AG04449 (cell line): Measurements from ENCODE around the gene RHEB.

Source experiments
- CTCF ChIA-PET: fragments of 350-600 bp; formaldehyde crosslinking; extraction: SDS; loops from one replicate; lab custom pipeline; 2021; ENCODE audit warnings: antibody characterized with exemption; lab: Yijun Ruan, JAX
- POLR2A ChIA-PET: fragments of 400-600, 350-600 bp; formaldehyde crosslinking; extraction: SDS; loops from one replicate; lab custom pipeline; 2020; ENCODE audit warnings: antibody characterized with exemption, inconsistent platforms; lab: Yijun Ruan, JAX
- DNase-seq: peaks from one replicate; pipeline ENCODE4 v3.0.0-alpha.2; 2010; ENCODE audit warnings: low read depth, low spot score
- H3K4me3 ChIP-seq: 2 replicates; pipeline ENCODE4 v1.5.1; 2011; ENCODE audit warnings: low read depth, mild to moderate bottlenecking, control low read depth, low read length
- CTCF ChIP-seq: IDR thresholded peaks from one replicate; pipeline ENCODE4 v1.5.1; 2011; ENCODE audit warnings: mild to moderate bottlenecking, moderate library complexity, low read length, control low read depth, inconsistent platforms; ENCODE audit not compliant: insufficient read depth; ENCODE audit errors: missing control alignments

RHEB gene

GRCh38 chr7:151549083-151549482 is 29.4 kb upstream of the RHEB start:
- no peak for DNase-seq
- no peak overlapping the region for H3K4me3 ChIP-seq
- ChIA-PET POLR2A (no interaction called here), CTCF (no interaction called here)
- no peak for TF ChIP-seq CTCF

- ChIA-PET POLR2A (no interaction called here), CTCF (interaction anchor here (1.9 kb wide), 1 partner anchor 24 kb away, joined by 4 read pairs; the partner anchor contains the start of gene RHEB)
- H3K4me3 ChIP-seq: no peak overlapping the region
- no peak for DNase-seq
- TF ChIP-seq CTCF: no peak
These were observed 24.5 kb upstream of the RHEB start for GRCh38 chr7:151544183-151544582.

GRCh38 chr7:151542606-151543130 is 23.0 kb upstream of the RHEB start:
- TF ChIP-seq CTCF: no peak
- H3K4me3 ChIP-seq: no peak overlapping the region
- ChIA-PET CTCF (interaction anchor here (1.9 kb wide), 1 partner anchor 23 kb away, joined by 4 read pairs; the partner anchor contains the start of gene RHEB), POLR2A (no interaction called here)
- DNase-seq: no peak

- no peak for DNase-seq
- no peak overlapping the region for H3K4me3 ChIP-seq
- POLR2A ChIA-PET: no interaction called here
- CTCF ChIA-PET: interaction anchor here (1.3 kb wide), 1 partner anchor 217 kb away, joined by 4 read pairs; no protein-coding TSS in a partner anchor
- TF ChIP-seq CTCF: no peak
These were observed 22.2 kb upstream of the RHEB start for GRCh38 chr7:151541709-151542499.

GRCh38 chr7:151540146-151540545 is 20.5 kb upstream of the RHEB start:
- no peak for DNase-seq
- no peak overlapping the region for H3K4me3 ChIP-seq
- no peak for TF ChIP-seq CTCF
- CTCF ChIA-PET: no interaction called here
- POLR2A ChIA-PET: no interaction called here

GRCh38 chr7:151539088-151539671 is 19.5 kb upstream of the RHEB start:
- ChIA-PET POLR2A (no interaction called here), CTCF (interaction anchor here (0.8 to 1.8 kb wide), 9 partner anchors 13 to 220 kb away, joined by 3 to 5 read pairs (median 4); no protein-coding TSS in a partner anchor)
- no peak for DNase-seq
- H3K4me3 ChIP-seq: no peak overlapping the region
- no peak for TF ChIP-seq CTCF
